Measurements from ENCODE around the gene ERICH6B. TPM values are rescaled to one million over a fixed set of nuclear protein-coding genes. Genes with fewer than 3 reads are reported as not detected.

The ERICH6B gene
- total RNA-seq, 3 donors from 2014 or later = not detected

- Histone ChIP-seq H3K4me1 (no peaks in the 10 kb centered on the region), H3K36me3 (no peaks in the 10 kb centered on the region), H3K27me3 (no peaks in the 10 kb centered on the region), H3K27ac (no peak overlapping the region), H3K9me3 (no peaks in the 10 kb centered on the region), H3K4me3 (no peak overlapping the region)
- intact Hi-C loops (cut with DNase I; ENCODE audit: low total_unique reads) = no loop called here
- TF ChIP-seq POLR2A (IDR thresholded peaks at IDR 0.05) = no peak
- no peak for TF ChIP-seq POLR2AphosphoS5 (IDR thresholded peaks at IDR 0.05)
- DNase-seq (ENCODE audit: low spot score in 2 of 2) = no peak
These were observed 12.1 kb upstream of the ERICH6B start for GRCh38 chr13:45627656-45628055.

- TF ChIP-seq CTCF (IDR thresholded peaks at IDR 0.05) (no peak), POLR2AphosphoS5 (IDR thresholded peaks at IDR 0.05) (no peak), POLR2A (IDR thresholded peaks at IDR 0.05) (no peak)
- no peaks in the 10 kb centered on the region for H3K27me3 ChIP-seq
- DNase-seq (ENCODE audit: low spot score in 2 of 2) = no peak
- H3K9me3 ChIP-seq = no peaks in the 10 kb centered on the region
- H3K27ac ChIP-seq = no peak overlapping the region
- intact Hi-C loops (cut with DNase I; ENCODE audit: low total_unique reads) = no loop called here
- H3K36me3 ChIP-seq = no peaks in the 10 kb centered on the region
- no peak overlapping the region for H3K4me3 ChIP-seq
- no peaks in the 10 kb centered on the region for H3K4me1 ChIP-seq
These were observed 11.3 kb upstream of the ERICH6B start for GRCh38 chr13:45626731-45627374.

GRCh38 chr13:45623516-45624090 is 8.1 kb upstream of the ERICH6B start:
- H3K9me3 ChIP-seq = no peaks in the 10 kb centered on the region
- H3K36me3 ChIP-seq = no peaks in the 10 kb centered on the region
- H3K4me1 ChIP-seq = no peaks in the 10 kb centered on the region
- intact Hi-C loops (cut with DNase I; ENCODE audit: low total_unique reads) = no loop called here
- H3K27ac ChIP-seq = no peak overlapping the region
- DNase-seq (ENCODE audit: low spot score in 2 of 2) = no peak
- no peak overlapping the region for H3K4me3 ChIP-seq
- H3K27me3 ChIP-seq = no peaks in the 10 kb centered on the region
- TF ChIP-seq POLR2AphosphoS5 (IDR thresholded peaks at IDR 0.05) (no peak), CTCF (IDR thresholded peaks at IDR 0.05) (peak in 1 of 3 donors; percentile 42), POLR2A (IDR thresholded peaks at IDR 0.05) (no peak)

GRCh38 chr13:45621950-45622349 is 6.4 kb upstream of the ERICH6B start:
- intact Hi-C loops (cut with DNase I; ENCODE audit: low total_unique reads) = no loop called here
- H3K36me3 ChIP-seq = no peaks in the 10 kb centered on the region
- no peak for DNase-seq (ENCODE audit: low spot score in 2 of 2)
- H3K4me3 ChIP-seq = no peak overlapping the region
- H3K4me1 ChIP-seq = no peaks in the 10 kb centered on the region
- H3K9me3 ChIP-seq = no peaks in the 10 kb centered on the region
- TF ChIP-seq POLR2AphosphoS5 (IDR thresholded peaks at IDR 0.05) (no peak), POLR2A (IDR thresholded peaks at IDR 0.05) (no peak), CTCF (IDR thresholded peaks at IDR 0.05) (no peak)
- no peak overlapping the region for H3K27ac ChIP-seq
- H3K27me3 ChIP-seq = no peaks in the 10 kb centered on the region

- Histone ChIP-seq H3K36me3 (no peaks in the 10 kb centered on the region), H3K27me3 (peaks cover 0 to 8% of the 10 kb centered on the region in 2 donors), H3K27ac (no peak overlapping the region), H3K9me3 (no peaks in the 10 kb centered on the region), H3K4me3 (no peak overlapping the region), H3K4me1 (no peaks in the 10 kb centered on the region)
- TF ChIP-seq CTCF (IDR thresholded peaks at IDR 0.05) = no peak
- DNase-seq (ENCODE audit: low spot score in 2 of 2) = no peak
- intact Hi-C loops (cut with DNase I; ENCODE audit: low total_unique reads) = no loop called here
These were observed 7.6 kb downstream of the ERICH6B start for GRCh38 chr13:45607931-45608330.

Data from breast epithelium (tissue), 4 donors.